Measurements from ENCODE around the gene BHMT2. TPM values are rescaled to one million over a fixed set of nuclear protein-coding genes. Genes with fewer than 3 reads are reported as not detected.

Gene BHMT2
- polyA plus RNA-seq, 2 of the 4 experiments (the other 2 are of a cell fraction): not detected

DNA sequence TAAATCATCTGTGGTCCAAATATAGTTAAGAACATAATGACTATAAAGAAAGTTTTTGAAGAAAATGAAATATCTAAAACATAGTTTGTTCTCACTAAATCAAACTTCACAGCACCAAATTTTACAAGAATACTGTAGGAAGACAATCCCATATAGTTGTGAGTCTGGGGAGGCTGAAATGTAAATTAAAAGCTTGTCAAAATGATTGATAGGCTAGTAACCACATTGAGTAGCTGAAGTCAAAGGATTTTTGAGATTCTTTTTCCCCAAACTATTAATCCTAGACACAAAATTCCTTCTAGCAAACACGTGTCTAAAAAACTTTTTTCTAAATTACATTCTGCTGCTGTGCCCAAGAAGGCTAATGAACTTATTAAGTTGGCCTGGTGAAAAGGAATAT, 55.0 kb downstream of the BHMT2 start:
- Histone ChIP-seq H3K4me1 (peaks cover 12% of the 10 kb centered on the region; the same call in 1 of the 3 replicates), H3K4me3 (no peak overlapping the region), H3K27ac (no peak overlapping the region), H3K9me3 (no peaks in the 10 kb centered on the region), H3K4me2 (no peak overlapping the region)
- ChIA-PET CTCF (interaction anchor here (6.0 to 12.7 kb wide), 2 partner anchors 8 to 102 kb away, joined by 25 to 354 read pairs; no protein-coding TSS in a partner anchor), POLR2A (no interaction called here)
- TF ChIP-seq, protein P1, sequence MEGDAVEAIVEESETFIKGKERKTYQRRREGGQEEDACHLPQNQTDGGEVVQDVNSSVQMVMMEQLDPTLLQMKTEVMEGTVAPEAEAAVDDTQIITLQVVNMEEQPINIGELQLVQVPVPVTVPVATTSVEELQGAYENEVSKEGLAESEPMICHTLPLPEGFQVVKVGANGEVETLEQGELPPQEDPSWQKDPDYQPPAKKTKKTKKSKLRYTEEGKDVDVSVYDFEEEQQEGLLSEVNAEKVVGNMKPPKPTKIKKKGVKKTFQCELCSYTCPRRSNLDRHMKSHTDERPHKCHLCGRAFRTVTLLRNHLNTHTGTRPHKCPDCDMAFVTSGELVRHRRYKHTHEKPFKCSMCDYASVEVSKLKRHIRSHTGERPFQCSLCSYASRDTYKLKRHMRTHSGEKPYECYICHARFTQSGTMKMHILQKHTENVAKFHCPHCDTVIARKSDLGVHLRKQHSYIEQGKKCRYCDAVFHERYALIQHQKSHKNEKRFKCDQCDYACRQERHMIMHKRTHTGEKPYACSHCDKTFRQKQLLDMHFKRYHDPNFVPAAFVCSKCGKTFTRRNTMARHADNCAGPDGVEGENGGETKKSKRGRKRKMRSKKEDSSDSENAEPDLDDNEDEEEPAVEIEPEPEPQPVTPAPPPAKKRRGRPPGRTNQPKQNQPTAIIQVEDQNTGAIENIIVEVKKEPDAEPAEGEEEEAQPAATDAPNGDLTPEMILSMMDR (IDR thresholded peaks at IDR 0.05): no peak
- TF ChIP-seq EP300 (IDR thresholded peaks at IDR 0.05) (no peak), ZNF302 (CRISPR knock-in tag; IDR thresholded peaks at IDR 0.05) (no peak), JUN (IDR thresholded peaks at IDR 0.05) (no peak), NPAS2 (CRISPR knock-in tag; IDR thresholded peaks at IDR 0.05; ENCODE audit: borderline replicate concordance) (no peak), PHF8 (IDR thresholded peaks at IDR 0.05; ENCODE audit: borderline replicate concordance, low read depth) (no peak), ZSCAN20 (CRISPR knock-in tag; IDR thresholded peaks at IDR 0.05) (no peak), RAD21 (conservative IDR thresholded peaks at IDR 0.05 in 1 of 2, IDR thresholded peaks at IDR 0.05 in 1 of 2) (no peak), CBX2 (IDR thresholded peaks at IDR 0.05; ENCODE audit: borderline replicate concordance, low read depth) (no peak), FOSB (CRISPR knock-in tag; IDR thresholded peaks at IDR 0.05) (no peak), RCOR1 (IDR thresholded peaks at IDR 0.05; ENCODE audit: low read depth, low read length) (no peak), BHLHE40 (IDR thresholded peaks at IDR 0.05; ENCODE audit: low read depth, low read length) (no peak), HOXA7 (CRISPR knock-in tag; IDR thresholded peaks at IDR 0.05) (no peak), TP53 (CRISPR knock-in tag; IDR thresholded peaks at IDR 0.05) (no peak), CHD4 (IDR thresholded peaks at IDR 0.05; ENCODE audit: borderline replicate concordance) (no peak), MAFK (IDR thresholded peaks at IDR 0.05; ENCODE audit: partially characterized antibody) (no peak), POLR2AphosphoS2 (conservative IDR thresholded peaks at IDR 0.05; ENCODE audit: low read length) (no peak)
- TF ChIP-seq, protein P2, sequence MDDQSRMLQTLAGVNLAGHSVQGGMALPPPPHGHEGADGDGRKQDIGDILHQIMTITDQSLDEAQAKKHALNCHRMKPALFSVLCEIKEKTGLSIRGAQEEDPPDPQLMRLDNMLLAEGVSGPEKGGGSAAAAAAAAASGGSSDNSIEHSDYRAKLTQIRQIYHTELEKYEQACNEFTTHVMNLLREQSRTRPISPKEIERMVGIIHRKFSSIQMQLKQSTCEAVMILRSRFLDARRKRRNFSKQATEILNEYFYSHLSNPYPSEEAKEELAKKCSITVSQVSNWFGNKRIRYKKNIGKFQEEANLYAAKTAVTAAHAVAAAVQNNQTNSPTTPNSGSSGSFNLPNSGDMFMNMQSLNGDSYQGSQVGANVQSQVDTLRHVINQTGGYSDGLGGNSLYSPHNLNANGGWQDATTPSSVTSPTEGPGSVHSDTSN (IDR thresholded peaks at IDR 0.05): no peak
- no peak for FAIRE-seq
- WGBS (ENCODE audit: missing lambda C conversion rate): 41% methylated on average over 1 of the region's 1 CpG
- ATAC-seq: no peak
- DNase-seq (ENCODE audit: low read depth in 1 of 2, low spot score in 1 of 2): no peak

DNA sequence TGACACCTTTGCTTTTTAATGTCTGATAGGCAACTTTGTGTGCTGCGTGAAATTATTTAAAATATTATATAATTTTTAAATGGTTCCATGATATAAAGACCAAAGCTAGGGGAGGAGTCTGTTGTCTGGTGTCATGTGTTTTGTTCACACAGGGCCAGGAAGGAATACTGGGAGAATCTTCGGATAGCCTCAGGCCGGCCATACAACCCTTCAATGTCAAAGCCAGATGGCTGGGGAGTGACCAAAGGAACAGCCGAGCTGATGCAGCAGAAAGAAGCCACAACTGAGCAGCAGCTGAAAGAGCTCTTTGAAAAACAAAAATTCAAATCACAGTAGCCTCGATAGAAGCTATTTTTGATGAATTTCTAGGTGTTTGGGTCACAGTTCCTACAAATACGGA, 61.2 kb downstream of the BHMT2 start:
- Histone ChIP-seq H3K4me1 (peaks cover 9% of the 10 kb centered on the region; the same call in 2 of the 3 replicates), H3K27ac (no peak overlapping the region), H3K4me2 (no peak overlapping the region), H3K4me3 (no peak overlapping the region), H3K9me3 (no peaks in the 10 kb centered on the region)
- ATAC-seq (no peak), FAIRE-seq (no peak), DNase-seq (ENCODE audit: low read depth in 1 of 2, low spot score in 1 of 2) (no peak)
- WGBS (ENCODE audit: missing lambda C conversion rate): 62% methylated on average over 6 of the region's 6 CpGs
- TF ChIP-seq, protein P3, sequence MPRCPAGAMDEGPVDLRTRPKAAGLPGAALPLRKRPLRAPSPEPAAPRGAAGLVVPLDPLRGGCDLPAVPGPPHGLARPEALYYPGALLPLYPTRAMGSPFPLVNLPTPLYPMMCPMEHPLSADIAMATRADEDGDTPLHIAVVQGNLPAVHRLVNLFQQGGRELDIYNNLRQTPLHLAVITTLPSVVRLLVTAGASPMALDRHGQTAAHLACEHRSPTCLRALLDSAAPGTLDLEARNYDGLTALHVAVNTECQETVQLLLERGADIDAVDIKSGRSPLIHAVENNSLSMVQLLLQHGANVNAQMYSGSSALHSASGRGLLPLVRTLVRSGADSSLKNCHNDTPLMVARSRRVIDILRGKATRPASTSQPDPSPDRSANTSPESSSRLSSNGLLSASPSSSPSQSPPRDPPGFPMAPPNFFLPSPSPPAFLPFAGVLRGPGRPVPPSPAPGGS (IDR thresholded peaks at IDR 0.05): no peak
- no peak for TF ChIP-seq CBX8 (IDR thresholded peaks at IDR 0.05)
- TF ChIP-seq CEBPB (IDR thresholded peaks at IDR 0.05): no peak
- TF ChIP-seq GATA3 (IDR thresholded peaks at IDR 0.05; ENCODE audit: borderline replicate concordance): no peak
- no peak for TF ChIP-seq EHF (CRISPR knock-in tag; IDR thresholded peaks at IDR 0.05)
- no peak for TF ChIP-seq EP300 (IDR thresholded peaks at IDR 0.05)
- ChIA-PET CTCF (interaction anchor here (1.6 to 12.7 kb wide), 2 partner anchors 108 to 382 kb away, joined by 3 to 354 read pairs; no protein-coding TSS in a partner anchor), POLR2A (no interaction called here)
